ENCODE data around the gene TPST1. TPM values are rescaled to one million over a fixed set of nuclear protein-coding genes. Genes with fewer than 3 reads are reported as not detected.
"Not testable (repeated sequence)": the region's sequence is repeated elsewhere in the genome, so short reads cannot be mapped to it uniquely, and the experiment has no call there.

TPST1 gene
- total RNA-seq, 3 donors from 2014 or later: 1.1 to 2.0 (median 1.4) TPM

GRCh38 chr7:66205741-66206090, 582 bp downstream of the TPST1 start:
- Mint-ChIP-seq H3K9me3 (no peaks in the 10 kb centered on the region), H3K4me1 (ENCODE audit: low read depth) (peaks cover 33% of the 10 kb centered on the region), H3K36me3 (ENCODE audit: insufficient read depth) (no peaks in the 10 kb centered on the region), H3K27me3 (ENCODE audit: low read depth) (peaks cover 15% of the 10 kb centered on the region), H3K4me3 (peak overlapping the region; percentile 81)
- peak in 1 of 2 donors; percentile 3 for ATAC-seq
- DNase-seq: no peak

DNA sequence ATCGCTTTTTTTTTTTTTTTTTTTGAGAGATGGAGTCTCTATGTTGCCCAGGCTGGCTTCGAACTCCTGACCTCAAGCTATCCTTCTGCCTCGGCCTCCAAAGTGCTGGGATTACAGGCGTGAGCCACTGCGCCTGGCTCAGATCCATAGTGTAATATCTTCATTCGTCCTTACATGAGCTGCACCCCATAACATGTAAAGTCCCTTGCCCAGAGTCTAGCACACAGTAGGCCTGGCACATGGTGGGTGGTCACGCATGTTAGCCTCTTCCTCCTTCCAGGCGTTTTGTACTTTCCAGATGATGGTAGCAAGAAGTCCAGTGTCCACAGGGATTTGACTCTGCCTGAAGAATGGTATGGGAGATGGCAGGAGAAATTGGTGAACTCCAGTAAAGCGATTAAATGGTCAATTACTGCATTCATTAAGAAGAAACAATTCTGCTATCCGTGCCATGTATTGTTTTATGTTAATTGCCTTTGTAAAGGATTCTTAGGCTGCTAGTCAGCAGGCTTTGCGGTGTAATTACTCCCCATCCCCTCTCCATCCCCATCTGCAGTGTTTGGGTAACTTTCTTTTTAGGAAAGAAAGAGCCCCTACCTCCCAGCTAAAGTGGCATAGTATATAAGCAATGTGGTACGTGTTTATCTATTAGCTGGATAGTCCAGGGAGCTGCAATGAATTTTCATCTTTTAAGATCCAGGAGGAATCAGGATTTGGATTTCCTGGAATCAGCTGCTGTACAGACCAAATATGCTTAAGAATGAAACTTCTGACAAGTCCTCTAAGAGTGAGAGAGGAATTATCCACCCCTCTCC, 1.2 kb downstream of the TPST1 start:
- Mint-ChIP-seq H3K36me3 (ENCODE audit: insufficient read depth) (no peaks in the 10 kb centered on the region), H3K4me3 (peak overlapping the region; percentile 81), H3K9me3 (no peaks in the 10 kb centered on the region), H3K4me1 (ENCODE audit: low read depth) (peaks cover 33% of the 10 kb centered on the region), H3K27me3 (ENCODE audit: low read depth) (peaks cover 15% of the 10 kb centered on the region)
- ATAC-seq (no peak), DNase-seq (no peak)

DNA sequence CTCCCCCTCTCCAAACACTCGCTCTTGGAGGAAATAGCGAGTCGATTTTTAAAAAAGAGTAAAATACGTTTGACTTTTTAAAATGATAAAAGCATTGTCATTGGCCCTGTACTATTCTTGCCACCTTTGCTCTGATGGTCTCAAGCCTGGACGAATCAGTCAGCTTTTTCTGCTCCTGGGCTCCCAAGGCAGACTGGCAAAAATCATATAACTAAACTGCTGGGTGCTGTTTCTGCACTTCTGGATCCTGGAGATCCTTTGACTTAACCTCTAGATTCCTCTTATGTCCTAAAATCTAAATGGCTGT, 1.8 kb downstream of the TPST1 start:
- ATAC-seq: no peak
- peak overlapping the region; percentile 81 for H3K4me3 Mint-ChIP-seq
- DNase-seq: no peak

DNA sequence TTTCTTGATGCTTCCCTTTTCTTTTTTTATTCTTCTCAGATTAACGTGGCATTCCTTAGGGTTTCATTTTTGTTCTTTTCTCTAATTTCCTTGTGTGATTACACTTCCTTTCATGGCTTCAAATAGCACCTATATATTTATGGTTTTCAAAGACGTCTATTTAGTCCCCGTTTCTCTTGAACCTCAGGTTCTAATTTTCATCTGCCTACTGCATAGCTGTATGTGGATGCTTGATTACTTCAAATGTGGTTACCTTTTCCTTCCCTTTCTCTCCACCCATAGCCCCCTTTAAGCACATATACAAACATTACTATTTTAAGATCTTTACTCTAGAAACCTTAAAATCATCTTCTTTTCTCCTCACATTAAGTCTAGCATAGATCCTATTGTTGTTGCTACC, 2.4 kb downstream of the TPST1 start:
- Mint-ChIP-seq H3K27me3 (ENCODE audit: low read depth) (peaks cover 13% of the 10 kb centered on the region), H3K36me3 (ENCODE audit: insufficient read depth) (no peaks in the 10 kb centered on the region), H3K9me3 (no peaks in the 10 kb centered on the region), H3K4me3 (peak overlapping the region; percentile 81), H3K4me1 (ENCODE audit: low read depth) (peaks cover 30% of the 10 kb centered on the region)
- no peak for DNase-seq
- no peak for ATAC-seq

More for the DNA sequence above, 1.8 kb downstream of the TPST1 start:
- Mint-ChIP-seq H3K36me3 (ENCODE audit: insufficient read depth) (no peaks in the 10 kb centered on the region), H3K4me1 (ENCODE audit: low read depth) (peaks cover 33% of the 10 kb centered on the region), H3K9me3 (no peaks in the 10 kb centered on the region), H3K27me3 (ENCODE audit: low read depth) (peaks cover 15% of the 10 kb centered on the region)

GRCh38 chr7:66211429-66211828, 6.3 kb downstream of the TPST1 start:
- Mint-ChIP-seq H3K4me1 (ENCODE audit: low read depth) (peaks cover 25% of the 10 kb centered on the region), H3K4me3 (no peak overlapping the region), H3K36me3 (ENCODE audit: insufficient read depth) (no peaks in the 10 kb centered on the region), H3K9me3 (no peaks in the 10 kb centered on the region), H3K27me3 (ENCODE audit: low read depth) (peaks cover 5% of the 10 kb centered on the region)
- ATAC-seq (no peak), DNase-seq (no peak)

DNA sequence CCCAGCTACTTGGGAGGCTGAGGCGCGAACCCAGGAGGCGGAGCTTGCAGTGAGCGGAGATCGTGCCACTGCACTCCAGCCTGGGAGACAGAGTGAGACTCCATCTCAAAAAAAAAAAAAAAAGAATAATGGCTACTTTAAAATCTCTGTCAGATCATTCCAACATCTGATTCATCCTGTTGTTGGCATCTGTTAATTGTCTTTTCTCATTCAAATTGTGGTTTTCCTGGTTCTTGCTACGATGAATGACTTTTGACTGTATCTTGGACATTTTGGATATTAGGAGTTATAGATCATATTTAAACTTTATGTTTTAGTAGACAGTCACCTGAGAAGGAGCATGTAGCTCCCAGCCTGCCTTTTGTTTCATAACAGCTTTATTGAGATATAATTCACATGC, 8.5 kb downstream of the TPST1 start:
- DNase-seq: no peak
- no peak for ATAC-seq
- H3K4me1 Mint-ChIP-seq (ENCODE audit: low read depth): peaks cover 9% of the 10 kb centered on the region
- H3K9me3 Mint-ChIP-seq: no peaks in the 10 kb centered on the region
- H3K27me3 Mint-ChIP-seq (ENCODE audit: low read depth): peaks cover 3% of the 10 kb centered on the region
- H3K4me3 Mint-ChIP-seq: no peak overlapping the region
- H3K36me3 Mint-ChIP-seq (ENCODE audit: insufficient read depth): no peaks in the 10 kb centered on the region

GRCh38 chr7:66216687-66217086, 11.6 kb downstream of the TPST1 start:
- H3K4me3 Mint-ChIP-seq: no peak overlapping the region
- H3K27me3 Mint-ChIP-seq (ENCODE audit: low read depth): peaks cover 7% of the 10 kb centered on the region
- peaks cover 11% of the 10 kb centered on the region for H3K4me1 Mint-ChIP-seq (ENCODE audit: low read depth)
- H3K9me3 Mint-ChIP-seq: no peaks in the 10 kb centered on the region
- ATAC-seq: no peak
- DNase-seq: no peak
- H3K36me3 Mint-ChIP-seq (ENCODE audit: insufficient read depth): no peaks in the 10 kb centered on the region

GRCh38 chr7:66219805-66220204, 14.7 kb downstream of the TPST1 start:
- no peaks in the 10 kb centered on the region for H3K9me3 Mint-ChIP-seq

DNA sequence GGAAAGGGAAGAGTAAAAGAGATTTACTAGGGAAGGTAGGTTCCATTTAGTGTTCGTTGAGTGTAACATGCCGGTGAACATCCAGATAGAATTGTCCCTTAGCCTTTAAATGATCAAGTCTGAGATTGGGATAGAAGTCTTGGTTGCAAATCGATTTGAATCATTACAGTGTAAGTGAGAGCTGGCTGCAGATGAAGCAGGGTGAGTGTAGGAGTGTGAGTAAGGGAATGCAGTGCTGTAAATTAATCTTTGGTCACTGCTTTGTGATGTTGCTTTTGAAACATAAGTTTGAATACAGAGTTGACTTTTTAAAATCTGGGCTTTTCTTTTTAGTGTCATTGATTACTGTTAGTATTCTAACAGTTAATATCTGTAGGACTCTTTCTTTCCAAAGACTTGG, 16.3 kb downstream of the TPST1 start:
- ATAC-seq: no peak
- no peak for DNase-seq
- no peaks in the 10 kb centered on the region for H3K9me3 Mint-ChIP-seq

More at GRCh38 chr7:66219805-66220204, 14.7 kb downstream of the TPST1 start:
- peaks cover 9% of the 10 kb centered on the region for H3K27me3 Mint-ChIP-seq (ENCODE audit: low read depth)
- no peak for DNase-seq
- H3K4me3 Mint-ChIP-seq: no peak overlapping the region
- H3K36me3 Mint-ChIP-seq (ENCODE audit: insufficient read depth): no peaks in the 10 kb centered on the region
- no peak for ATAC-seq
- peaks cover 5% of the 10 kb centered on the region for H3K4me1 Mint-ChIP-seq (ENCODE audit: low read depth)

GRCh38 chr7:66227808-66228207, 22.7 kb downstream of the TPST1 start:
- no peaks in the 10 kb centered on the region for H3K27me3 Mint-ChIP-seq (ENCODE audit: low read depth)
- no peaks in the 10 kb centered on the region for H3K4me1 Mint-ChIP-seq (ENCODE audit: low read depth)
- DNase-seq (no peak), ATAC-seq (no peak)
- no peaks in the 10 kb centered on the region for H3K9me3 Mint-ChIP-seq
- no peak overlapping the region for H3K4me3 Mint-ChIP-seq
- peaks cover 2% of the 10 kb centered on the region for H3K36me3 Mint-ChIP-seq (ENCODE audit: insufficient read depth)

More for the DNA sequence above, 16.3 kb downstream of the TPST1 start:
- Mint-ChIP-seq H3K4me3 (no peak overlapping the region), H3K27me3 (ENCODE audit: low read depth) (peaks cover 9% of the 10 kb centered on the region), H3K36me3 (ENCODE audit: insufficient read depth) (no peaks in the 10 kb centered on the region), H3K4me1 (ENCODE audit: low read depth) (peaks cover 5% of the 10 kb centered on the region)

DNA sequence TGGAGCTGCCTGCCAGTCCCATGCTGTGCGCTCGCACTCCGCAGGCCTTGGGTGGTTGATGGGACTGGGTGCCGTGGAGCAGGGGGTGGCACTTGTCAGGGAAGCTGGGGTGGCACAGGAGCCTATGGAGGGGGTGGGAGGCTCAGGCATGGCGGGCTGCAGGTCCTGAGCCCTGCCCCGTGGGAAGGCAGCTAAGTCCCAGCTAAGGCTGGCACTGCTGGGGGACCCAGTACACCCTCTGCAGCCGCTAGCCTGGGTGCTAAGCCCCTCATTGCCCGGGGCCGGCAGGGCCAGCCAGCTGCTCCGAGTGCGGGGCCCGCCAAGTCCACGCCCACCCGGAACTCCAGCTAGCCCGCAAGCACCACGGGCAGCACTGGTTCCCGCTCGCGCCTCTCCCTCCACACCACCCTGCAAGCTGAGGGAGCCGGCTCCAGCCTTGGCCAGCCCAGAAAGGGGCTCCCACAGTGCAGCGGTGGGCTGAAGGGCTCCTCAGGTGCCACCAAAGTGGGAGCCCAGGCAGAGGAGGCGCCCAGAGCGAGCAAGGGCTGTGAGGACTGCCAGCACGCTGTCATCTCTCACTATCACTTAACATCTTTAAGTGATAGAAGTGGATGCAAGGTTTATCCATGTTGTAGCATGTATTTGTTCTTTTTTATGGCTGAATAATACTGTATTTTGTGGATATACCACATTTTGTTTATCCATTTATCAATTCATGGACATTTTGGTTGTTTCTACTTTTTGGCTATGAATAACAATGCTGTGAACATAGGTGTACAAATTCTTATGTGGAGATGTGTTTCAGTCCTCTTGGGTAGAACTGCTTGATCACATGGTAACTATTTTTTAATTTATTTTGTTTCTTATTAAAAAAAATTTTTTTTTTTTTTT, 26.4 kb downstream of the TPST1 start:
- H3K36me3 Mint-ChIP-seq (ENCODE audit: insufficient read depth); H3K9me3 Mint-ChIP-seq; H3K27me3 Mint-ChIP-seq (ENCODE audit: low read depth); H3K4me1 Mint-ChIP-seq (ENCODE audit: low read depth); ATAC-seq; DNase-seq; H3K4me3 Mint-ChIP-seq: not testable (repeated sequence)

GRCh38 chr7:66233638-66234037, 28.5 kb downstream of the TPST1 start:
- DNase-seq: no peak
- no peaks in the 10 kb centered on the region for H3K9me3 Mint-ChIP-seq
- no peaks in the 10 kb centered on the region for H3K4me1 Mint-ChIP-seq (ENCODE audit: low read depth)
- peaks cover 2% of the 10 kb centered on the region for H3K36me3 Mint-ChIP-seq (ENCODE audit: insufficient read depth)
- H3K27me3 Mint-ChIP-seq (ENCODE audit: low read depth): no peaks in the 10 kb centered on the region
- ATAC-seq: no peak
- H3K4me3 Mint-ChIP-seq: no peak overlapping the region

GRCh38 chr7:66236713-66237303, 31.7 kb downstream of the TPST1 start:
- no peak for ATAC-seq

DNA sequence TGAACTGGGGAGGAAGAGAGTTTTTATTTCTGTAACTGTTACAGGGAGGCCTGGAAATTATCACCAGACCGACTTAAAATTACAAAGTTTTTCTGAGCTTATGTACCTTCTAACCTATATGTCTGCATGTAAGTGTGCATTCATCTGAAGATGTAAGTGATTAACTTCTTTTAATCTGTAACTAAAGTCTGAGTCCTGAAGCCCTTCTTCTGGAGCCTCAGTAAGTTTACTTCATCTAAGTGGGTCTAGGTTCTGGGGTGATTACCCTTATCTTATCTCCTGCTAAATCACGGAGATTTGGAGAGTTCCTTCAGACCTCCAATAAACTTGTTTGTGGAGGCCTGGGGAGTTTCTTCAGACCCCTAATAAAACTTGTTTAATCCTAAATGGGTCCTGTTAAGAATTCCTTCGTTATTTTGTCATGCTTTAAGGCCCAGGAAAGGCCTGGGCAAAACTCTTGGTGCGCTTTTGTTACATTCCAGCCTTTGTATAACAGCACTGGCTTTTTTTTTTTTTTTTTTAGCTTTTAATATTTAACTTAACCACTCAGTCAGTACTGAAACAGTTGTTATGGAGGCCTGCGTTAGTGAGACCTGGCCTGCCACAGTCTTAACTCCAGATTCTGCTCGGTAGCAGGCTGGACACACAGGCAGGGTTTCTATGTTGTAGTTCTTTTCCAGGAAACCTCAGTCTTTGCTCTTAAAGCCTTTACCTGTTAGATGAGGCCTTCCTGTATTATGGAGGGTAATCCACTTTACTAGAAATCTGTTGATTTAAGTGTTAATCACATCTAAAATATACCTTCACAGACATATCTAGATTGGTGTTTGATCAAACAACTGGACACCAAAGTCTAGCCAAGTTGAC, 33.0 kb downstream of the TPST1 start:
- no peaks in the 10 kb centered on the region for H3K4me1 Mint-ChIP-seq (ENCODE audit: low read depth)
- no peaks in the 10 kb centered on the region for H3K36me3 Mint-ChIP-seq (ENCODE audit: insufficient read depth)
- DNase-seq: no peak
- ATAC-seq: no peak
- no peaks in the 10 kb centered on the region for H3K9me3 Mint-ChIP-seq
- no peaks in the 10 kb centered on the region for H3K27me3 Mint-ChIP-seq (ENCODE audit: low read depth)
- no peak overlapping the region for H3K4me3 Mint-ChIP-seq

More at GRCh38 chr7:66236713-66237303, 31.7 kb downstream of the TPST1 start:
- H3K36me3 Mint-ChIP-seq (ENCODE audit: insufficient read depth): no peaks in the 10 kb centered on the region
- DNase-seq: no peak
- H3K4me3 Mint-ChIP-seq: no peak overlapping the region
- H3K4me1 Mint-ChIP-seq (ENCODE audit: low read depth): no peaks in the 10 kb centered on the region
- H3K27me3 Mint-ChIP-seq (ENCODE audit: low read depth): no peaks in the 10 kb centered on the region
- H3K9me3 Mint-ChIP-seq: no peaks in the 10 kb centered on the region

Measured in activated T-cell treated with anti-CD3 and anti-CD28 coated beads, Interleukin-2, amount 50 U/mL, for 4 hours (primary cell).